ENCODE results near the gene ARHGAP30.
A peak's percentile ranks its signal among the peaks of the same experiment; 100 is the strongest.
"Not testable (repeated sequence)": the region's sequence is repeated elsewhere in the genome, so short reads cannot be mapped to it uniquely, and the experiment has no call there.

Gene ARHGAP30

GRCh38 chr1:161069731-161070270, at the start of gene ARHGAP30:
Gene ARHGAP30 (minus strand): TSS chr1:161069891. CDS start chr1:161069624, 267 bp downstream.
- peak; percentile 87 to 88 for DNase-seq

- DNase-seq, result peak; percentile 90 to 93
These were observed 48.3 kb upstream of the ARHGAP30 start, which contains the start of the genes NIT1 and PFDN2 for GRCh38 chr1:161117759-161118581. Gene NIT1 (plus strand): TSS chr1:161118105. CDS start chr1:161118177, 72 bp downstream. Gene PFDN2 (minus strand): TSS chr1:161118037. CDS start chr1:161118026, 11 bp downstream.

- DNase-seq, result not testable (repeated sequence)
These were observed 46.3 kb upstream of the ARHGAP30 start for GRCh38 chr1:161115961-161116360.

- peak; percentile 63 to 66 for DNase-seq
These were observed 45.5 kb upstream of the ARHGAP30 start for GRCh38 chr1:161115132-161115711.

- DNase-seq, result no peak
These were observed 44.9 kb upstream of the ARHGAP30 start for GRCh38 chr1:161114556-161114955.

- no peak for DNase-seq
These were observed 44.2 kb upstream of the ARHGAP30 start for GRCh38 chr1:161113915-161114314.

- DNase-seq, result no peak
These were observed 41.8 kb upstream of the ARHGAP30 start for GRCh38 chr1:161111527-161111926.

GRCh38 chr1:161111117-161111516, 41.4 kb upstream of the ARHGAP30 start:
- DNase-seq, result no peak

- DNase-seq, result no peak
These were observed 36.7 kb upstream of the ARHGAP30 start for GRCh38 chr1:161106431-161106830.

- DNase-seq, result no peak
These were observed 30.9 kb upstream of the ARHGAP30 start for GRCh38 chr1:161100556-161100955.

GRCh38 chr1:161099090-161099802, 29.6 kb upstream of the ARHGAP30 start:
- no peak for DNase-seq

GRCh38 chr1:161098210-161099068, 28.7 kb upstream of the ARHGAP30 start, which contains the start of gene KLHDC9:
Gene KLHDC9 (plus strand): TSS chr1:161098361. CDS start chr1:161098536, 175 bp downstream.
- peak; percentile 79 to 83 for DNase-seq

- DNase-seq, result no peak
These were observed 26.8 kb upstream of the ARHGAP30 start for GRCh38 chr1:161096530-161096929.

GRCh38 chr1:161096015-161096414, 26.3 kb upstream of the ARHGAP30 start:
- DNase-seq, result no peak

- no peak for DNase-seq
These were observed 25.5 kb upstream of the ARHGAP30 start for GRCh38 chr1:161095230-161095629.

GRCh38 chr1:161094481-161094880, 24.8 kb upstream of the ARHGAP30 start:
- no peak for DNase-seq

- DNase-seq, result peak; percentile 61
These were observed 22.9 kb upstream of the ARHGAP30 start for GRCh38 chr1:161092621-161093028.

GRCh38 chr1:161091796-161092507, 22.3 kb upstream of the ARHGAP30 start:
- no peak for DNase-seq

GRCh38 chr1:161091093-161091492, 21.4 kb upstream of the ARHGAP30 start:
- DNase-seq, result no peak

GRCh38 chr1:161090617-161091016, 20.9 kb upstream of the ARHGAP30 start:
- DNase-seq, result no peak

GRCh38 chr1:161089938-161090337, 20.2 kb upstream of the ARHGAP30 start:
- DNase-seq, result no peak
